NOMO-1 treated with dmso at 0.1 percent for 144 hours (cell line): ENCODE data around the gene RNF227.
"Not testable (repeated sequence)": the region's sequence is repeated elsewhere in the genome, so short reads cannot be mapped to it uniquely, and the experiment has no call there.

Experiments
- DNase-seq: peaks from one replicate; lab custom pipeline; 2025; ENCODE audit not compliant: unreplicated experiment; lab: John Stamatoyannopoulos, UW

RNF227 gene

GRCh38 chr17:7915611-7916384, at the start of gene RNF227:
Gene RNF227 (minus strand): TSS chr17:7916289. CDS start chr17:7916195, 94 bp downstream.
- DNase-seq: peak; percentile 92

- DNase-seq: no peak
Measured at GRCh38 chr17:7961421-7961820, 45.3 kb upstream of the RNF227 start.

- DNase-seq: peak; percentile 66
Measured at GRCh38 chr17:7959503-7960253, 43.6 kb upstream of the RNF227 start.

GRCh38 chr17:7956228-7956965, 40.3 kb upstream of the RNF227 start:
- DNase-seq: no peak

- peak; percentile 10 for DNase-seq
Measured at GRCh38 chr17:7955414-7956227, 39.5 kb upstream of the RNF227 start.

- not testable (repeated sequence) for DNase-seq
Measured at GRCh38 chr17:7953266-7953665, 37.2 kb upstream of the RNF227 start.

GRCh38 chr17:7951143-7951792, 35.2 kb upstream of the RNF227 start:
- no peak for DNase-seq

GRCh38 chr17:7950578-7950977, 34.5 kb upstream of the RNF227 start:
- DNase-seq: no peak

GRCh38 chr17:7947651-7948050, 31.6 kb upstream of the RNF227 start:
- no peak for DNase-seq

GRCh38 chr17:7946441-7946840, 30.4 kb upstream of the RNF227 start:
- DNase-seq: no peak

- no peak for DNase-seq
Measured at GRCh38 chr17:7945651-7946050, 29.6 kb upstream of the RNF227 start.

GRCh38 chr17:7944326-7944725, 28.2 kb upstream of the RNF227 start:
- no peak for DNase-seq

- DNase-seq: no peak
Measured at GRCh38 chr17:7943291-7943690, 27.2 kb upstream of the RNF227 start.

- DNase-seq: no peak
Measured at GRCh38 chr17:7940743-7941142, 24.7 kb upstream of the RNF227 start.

- no peak for DNase-seq
Measured at GRCh38 chr17:7940034-7940433, 23.9 kb upstream of the RNF227 start.

- DNase-seq: no peak
Measured at GRCh38 chr17:7935859-7936258, 19.8 kb upstream of the RNF227 start.

GRCh38 chr17:7932949-7933348, 16.9 kb upstream of the RNF227 start:
- DNase-seq: peak; percentile 56

- DNase-seq: no peak
Measured at GRCh38 chr17:7932483-7932891, 16.4 kb upstream of the RNF227 start.

GRCh38 chr17:7931709-7932482, 15.8 kb upstream of the RNF227 start, which contains the start of the genes CNTROB and TRAPPC1:
Gene CNTROB (plus strand): TSS chr17:7932206. CDS start chr17:7933080, 874 bp downstream.
Gene TRAPPC1 (minus strand): TSS chr17:7931946. CDS start chr17:7931829, 117 bp downstream.
- DNase-seq: peak; percentile 99
